GM12892 (cell line): ENCODE results near the gene MROH2B.

ENCODE experiments used
- DNase-seq: peaks from one replicate; pipeline ENCODE4 v3.0.0; 2011; ENCODE audit not compliant: insufficient read length
- FAIRE-seq: peaks from 2 replicates; lab custom pipeline; 2011; peaks lifted over from hg19 to GRCh38; lab: Jason Lieb, UNC
- POLR2A ChIP-seq: IDR thresholded peaks from 2 replicates; pipeline ENCODE4 v1.6.1; 2011; ENCODE audit warnings: low read depth, low read length, control low read depth
- POLR2AphosphoS5 ChIP-seq: IDR thresholded peaks from 2 replicates; pipeline ENCODE4 v1.6.1; 2011; ENCODE audit warnings: low read depth, low read length, control low read depth
- TAF1 ChIP-seq: IDR thresholded peaks from 2 replicates; pipeline ENCODE4 v1.6.1; 2011; ENCODE audit warnings: low read depth, mild to moderate bottlenecking, control low read depth, low read length, borderline replicate concordance

Gene MROH2B

GRCh38 chr5:41009232-41009631 is 61.9 kb downstream of the MROH2B start:
- TF ChIP-seq POLR2AphosphoS5 (no peak), TAF1 (no peak), POLR2A (no peak)
- DNase-seq (no peak), FAIRE-seq (no peak)

GRCh38 chr5:41004931-41005330 is 66.2 kb downstream of the MROH2B start:
- no peak for DNase-seq
- FAIRE-seq = no peak
- TF ChIP-seq POLR2A (no peak), POLR2AphosphoS5 (no peak), TAF1 (no peak)

- DNase-seq = no peak
- no peak for FAIRE-seq
- TF ChIP-seq POLR2A (no peak), POLR2AphosphoS5 (no peak), TAF1 (no peak)
Measured at GRCh38 chr5:41003670-41004376, 67.3 kb downstream of the MROH2B start.

GRCh38 chr5:40999966-41000365 is 71.2 kb downstream of the MROH2B start:
- FAIRE-seq = no peak
- TF ChIP-seq TAF1 = no peak
- DNase-seq = no peak

- no peak for FAIRE-seq
- no peak for DNase-seq
- no peak for TF ChIP-seq POLR2A
- TF ChIP-seq TAF1 = no peak
- no peak for TF ChIP-seq POLR2AphosphoS5
Measured at GRCh38 chr5:40999142-40999541, 72.0 kb downstream of the MROH2B start.

- no peak for DNase-seq
- no peak for FAIRE-seq
- TF ChIP-seq POLR2A = no peak
- no peak for TF ChIP-seq POLR2AphosphoS5
- no peak for TF ChIP-seq TAF1
Measured at GRCh38 chr5:40995801-40996586, 75.1 kb downstream of the MROH2B start.

- DNase-seq = no peak
- TF ChIP-seq TAF1 (no peak), POLR2A (no peak), POLR2AphosphoS5 (no peak)
- no peak for FAIRE-seq
Measured at GRCh38 chr5:40991981-40992559, 79.1 kb downstream of the MROH2B start.

GRCh38 chr5:40991168-40991980 is 79.8 kb downstream of the MROH2B start:
- DNase-seq (no peak), FAIRE-seq (no peak)
- TF ChIP-seq TAF1 = no peak
- no peak for TF ChIP-seq POLR2AphosphoS5
- TF ChIP-seq POLR2A = no peak

GRCh38 chr5:40988746-40989510 is 82.2 kb downstream of the MROH2B start:
- FAIRE-seq = no peak
- TF ChIP-seq POLR2AphosphoS5 (no peak), TAF1 (no peak), POLR2A (no peak)
- DNase-seq = no peak

GRCh38 chr5:40987349-40987748 is 83.8 kb downstream of the MROH2B start:
- TF ChIP-seq TAF1 (no peak), POLR2A (no peak), POLR2AphosphoS5 (no peak)
- DNase-seq (no peak), FAIRE-seq (no peak)

- no peak for TF ChIP-seq POLR2A
- TF ChIP-seq POLR2AphosphoS5 = no peak
- TF ChIP-seq TAF1 = no peak
- DNase-seq (no peak), FAIRE-seq (no peak)
Measured at GRCh38 chr5:40986666-40987065, 84.5 kb downstream of the MROH2B start.
